Aorta (tissue), 5 donors: Measurements from ENCODE around the gene CRYBA2. TPM values are rescaled to one million over a fixed set of nuclear protein-coding genes. Genes with fewer than 3 reads are reported as not detected.

ENCODE experiments used
- ATAC-seq: fragments of 200-7000 bp; cut with Tn5 transposase; one replicate; pipeline ENCODE4 v1.9.1; 2022; ENCODE audit warnings: moderate library complexity; ENCODE audit not compliant: low FRiP score
- DNase-seq, 2 donors: peaks; one replicate each; pipeline ENCODE4 v3.0.0-alpha.2; 2020
- H3K27ac ChIP-seq, 2 donors: one replicate each; pipeline ENCODE4 v1.5.1; 2013; ENCODE audit warnings: low read length in 2 of 2, mild to moderate bottlenecking in 2 of 2, moderate library complexity in 2 of 2, control low read depth in 1 of 2, inconsistent platforms in 1 of 2, low read depth in 1 of 2
- H3K27me3 ChIP-seq, 2 donors: one replicate each; pipeline ENCODE4 v1.6.1; 2013; ENCODE audit warnings: control low read depth in 1 of 2, low read length in 1 of 2, mild to moderate bottlenecking in 1 of 2, moderate library complexity in 1 of 2; ENCODE audit not compliant: insufficient read depth in 2 of 2, control insufficient read depth in 1 of 2
- H3K36me3 ChIP-seq, 2 donors: one replicate each; pipeline ENCODE4 v1.6.1; 2013; ENCODE audit warnings: control low read depth in 1 of 2, low read length in 1 of 2, mild to moderate bottlenecking in 1 of 2; ENCODE audit not compliant: insufficient read depth in 2 of 2, control insufficient read depth in 1 of 2
- H3K4me1 ChIP-seq, 2 donors: one replicate each; pipeline ENCODE4 v1.6.1; 2013; ENCODE audit warnings: low read length in 2 of 2, control low read depth in 1 of 2, mild to moderate bottlenecking in 1 of 2, moderate library complexity in 1 of 2; ENCODE audit not compliant: insufficient read depth in 2 of 2, control insufficient read depth in 1 of 2
- H3K4me3 ChIP-seq, 2 donors: one replicate each; pipeline ENCODE4 v1.5.1; 2013; ENCODE audit warnings: low read length in 2 of 2, control low read depth in 1 of 2, mild to moderate bottlenecking in 1 of 2
- H3K9me3 ChIP-seq: one replicate; pipeline ENCODE4 v1.6.1; 2013; ENCODE audit warnings: mild to moderate bottlenecking, low read length; ENCODE audit not compliant: control insufficient read depth
- WGBS, 2 donors: extraction: QIAGEN DNeasy Blood & Tissue Kit; methylation state at CpG; one replicate each; pipeline ENCODE4 v1.1.7; 2013; 5-methylcytosine and 5-hydroxymethylcytosine counted together
- intact Hi-C, 2 donors: fragments of 100-400 bp; cut with DNase I; formaldehyde crosslinking; loops; one replicate each; pipeline versions ENCODE4 v1.14.2 to v1.15.0; 2022
- polyA plus RNA-seq, 2 donors: library from polyadenylated mRNA; stranded (reverse); fragments of 200-250 nt; gene quantifications; one replicate each; pipeline ENCODE4 v1.2.3, GENCODE V29; 2013
- total RNA-seq, 2 donors: library from RNA; stranded (reverse); fragmentation: NEBNext Ultra II Directional; extraction: Animal tissue kit (Norgen Biotek cat#: 25700); gene quantifications; one replicate each; pipeline ENCODE4 v1.2.1, GENCODE V29; 2021
- donor health status: healthy with polysubstance abuse.
- donor health status: Bipolar disorder and iron deficiency.
- donor health status: DM: no; HTN: no; CAD: no.
- donor health status: DM: no; HTN: no; CAD: no.
- donor health status: DM: yes; HTN: yes; CAD: no.

Gene CRYBA2
- total and polyA plus RNA-seq, 4 donors: not detected

GRCh38 chr2:218959141-218959731 lies 34.0 kb downstream of the CRYBA2 start, which contains the start of gene CDK5R2:
Gene CDK5R2 (plus strand): TSS chr2:218959666. CDS start chr2:218959821, 155 bp downstream.
- ATAC-seq: peak; percentile 49
- Histone ChIP-seq H3K4me1 (no peaks in the 10 kb centered on the region), H3K27me3 (peaks cover 0 to 4% of the 10 kb centered on the region in 2 donors), H3K27ac (no peak within 1 kb of the TSS), H3K4me3 (peak within 1 kb of the TSS; percentile 4 to 29), H3K36me3 (no peaks in the 10 kb centered on the region), H3K9me3 (no peaks in the 10 kb centered on the region)
- peak; percentile 76 to 83 for DNase-seq
- WGBS, 2 donors: 1 to 2% methylated on average over 26 to 37 of the region's 37 CpGs
- intact Hi-C loops: no loop called here

- no peaks in the 10 kb centered on the region for H3K9me3 ChIP-seq
- 94% methylated on average over 1 of the region's 1 CpG for WGBS, 2 donors
- no peaks in the 10 kb centered on the region for H3K27me3 ChIP-seq
- no peaks in the 10 kb centered on the region for H3K4me1 ChIP-seq
- ATAC-seq: no peak
- DNase-seq: no peak
- H3K36me3 ChIP-seq: no peaks in the 10 kb centered on the region
- H3K4me3 ChIP-seq: no peak overlapping the region
- intact Hi-C loops: no loop called here
- no peak overlapping the region for H3K27ac ChIP-seq
Observed at GRCh38 chr2:218958276-218958675, 34.9 kb downstream of the CRYBA2 start.

GRCh38 chr2:218957671-218958070 lies 35.6 kb downstream of the CRYBA2 start:
- ATAC-seq (no peak), DNase-seq (peak in 1 of 2 donors; percentile 59)
- no peaks in the 10 kb centered on the region for H3K27me3 ChIP-seq
- 73% methylated on average over 4 of the region's 4 CpGs for WGBS, 2 donors
- intact Hi-C loops: no loop called here
- H3K9me3 ChIP-seq: no peaks in the 10 kb centered on the region
- no peaks in the 10 kb centered on the region for H3K36me3 ChIP-seq
- no peaks in the 10 kb centered on the region for H3K4me1 ChIP-seq
- H3K27ac ChIP-seq: no peak overlapping the region
- H3K4me3 ChIP-seq: no peak overlapping the region

- Histone ChIP-seq H3K4me1 (no peaks in the 10 kb centered on the region), H3K36me3 (no peaks in the 10 kb centered on the region), H3K27me3 (no peaks in the 10 kb centered on the region), H3K9me3 (no peaks in the 10 kb centered on the region), H3K27ac (no peak overlapping the region), H3K4me3 (no peak overlapping the region)
- DNase-seq (no peak), ATAC-seq (no peak)
- WGBS, 2 donors: 50 to 56% methylated on average over 1 of the region's 1 CpG
- intact Hi-C loops: no loop called here
Observed at GRCh38 chr2:218956039-218956438, 37.2 kb downstream of the CRYBA2 start.

- WGBS, 2 donors: 69 to 74% methylated on average over 8 of the region's 8 CpGs
- Histone ChIP-seq H3K4me3 (no peak overlapping the region), H3K9me3 (no peaks in the 10 kb centered on the region), H3K36me3 (no peaks in the 10 kb centered on the region), H3K27ac (no peak overlapping the region), H3K4me1 (no peaks in the 10 kb centered on the region), H3K27me3 (no peaks in the 10 kb centered on the region)
- no peak for ATAC-seq
- intact Hi-C loops: no loop called here
- peak in 1 of 2 donors; percentile 48 for DNase-seq
Observed at GRCh38 chr2:218954541-218955300, 38.5 kb downstream of the CRYBA2 start.

- no peak for DNase-seq
- intact Hi-C loops: no loop called here
- Histone ChIP-seq H3K4me3 (no peak overlapping the region), H3K27ac (no peak overlapping the region), H3K4me1 (no peaks in the 10 kb centered on the region), H3K27me3 (no peaks in the 10 kb centered on the region), H3K36me3 (no peaks in the 10 kb centered on the region), H3K9me3 (no peaks in the 10 kb centered on the region)
- no peak for ATAC-seq
- 61 to 69% methylated on average over 18 of the region's 18 CpGs for WGBS, 2 donors
Observed at GRCh38 chr2:218953366-218953954, 39.8 kb downstream of the CRYBA2 start.

GRCh38 chr2:218952160-218952559 lies 41.1 kb downstream of the CRYBA2 start:
- intact Hi-C loops: no loop called here
- 93 to 94% methylated on average over 7 of the region's 7 CpGs for WGBS, 2 donors
- H3K4me1 ChIP-seq: no peaks in the 10 kb centered on the region
- no peaks in the 10 kb centered on the region for H3K9me3 ChIP-seq
- no peaks in the 10 kb centered on the region for H3K36me3 ChIP-seq
- H3K27ac ChIP-seq: no peak overlapping the region
- H3K27me3 ChIP-seq: no peaks in the 10 kb centered on the region
- no peak for DNase-seq
- ATAC-seq: no peak
- no peak overlapping the region for H3K4me3 ChIP-seq

GRCh38 chr2:218946621-218947020 lies 46.6 kb downstream of the CRYBA2 start:
- no peaks in the 10 kb centered on the region for H3K27me3 ChIP-seq
- DNase-seq (no peak), ATAC-seq (no peak)
- 88 to 90% methylated on average over 1 of the region's 1 CpG for WGBS, 2 donors
- H3K4me3 ChIP-seq: no peak overlapping the region
- H3K27ac ChIP-seq: no peak overlapping the region
- no peaks in the 10 kb centered on the region for H3K4me1 ChIP-seq
- H3K9me3 ChIP-seq: no peaks in the 10 kb centered on the region
- intact Hi-C loops: no loop called here
- no peaks in the 10 kb centered on the region for H3K36me3 ChIP-seq
